PC-9 (cell line): ENCODE data around the gene TMEM59L. TPM values are rescaled to one million over a fixed set of nuclear protein-coding genes. Genes with fewer than 3 reads are reported as not detected.

Experiments
- BruUV-seq: library from RNA; stranded (reverse); fragments of 400-500 nt; replicated peaks from 2 replicates; lab custom pipeline; 2021; lab: Mats Ljungman, UMichigan
- CTCF ChIA-PET: fragments of 300-600 bp; sonication (Branson Sonifier 250); formaldehyde crosslinking; loops from one replicate; lab custom pipeline; 2022; ENCODE audit warnings: antibody characterized with exemption; lab: Charles Lee
- POLR2A ChIA-PET: fragments of 300-600 bp; sonication (Branson Sonifier 250); formaldehyde crosslinking; loops from one replicate; lab custom pipeline; 2022; ENCODE audit warnings: antibody characterized with exemption; ENCODE audit not compliant: unreplicated experiment; lab: Charles Lee
- DNase-seq, 2 experiments: peaks; one replicate each; pipeline versions ENCODE4 v3.0.0 to v3.0.0-alpha.2; 2015 to 2022; ENCODE audit warnings: mixed read lengths in 1 of 2
- H2AFZ ChIP-seq: fragments of 200-600 bp; sonication (generic); 2 replicates; pipeline ENCODE4 v1.8.1; 2017; ENCODE audit warnings: antibody characterized with exemption
- H3F3A ChIP-seq: fragments of 200-600 bp; sonication (generic); 2 replicates; pipeline ENCODE4 v1.8.1; 2017; ENCODE audit warnings: antibody characterized with exemption, mild to moderate bottlenecking, low read depth; ENCODE audit not compliant: insufficient read depth
- H3K27ac ChIP-seq: fragments of 200-600 bp; sonication (generic); 2 replicates; pipeline ENCODE4 v1.6.1; 2016; ENCODE audit warnings: mixed run types
- H3K27me3 ChIP-seq: fragments of 200-600 bp; sonication (generic); 2 replicates; pipeline ENCODE4 v1.6.1; 2016; ENCODE audit warnings: low read depth, mixed run types; ENCODE audit not compliant: insufficient read depth
- H3K36me3 ChIP-seq: fragments of 200-600 bp; sonication (generic); 2 replicates; pipeline ENCODE4 v1.6.1; 2016; ENCODE audit warnings: low read depth, mixed run types
- H3K4me1 ChIP-seq: fragments of 200-600 bp; sonication (generic); replicated peaks from 2 replicates; pipeline ENCODE4 v1.6.1; 2016; ENCODE audit warnings: mixed run types; ENCODE audit not compliant: insufficient read depth
- H3K4me2 ChIP-seq: fragments of 200-600 bp; sonication (generic); 2 replicates; pipeline ENCODE4 v1.6.1; 2017; ENCODE audit warnings: mixed run types
- H3K4me3 ChIP-seq: fragments of 200-600 bp; sonication (generic); 2 replicates; pipeline ENCODE4 v1.6.1; 2016; ENCODE audit warnings: mixed run types
- H3K79me2 ChIP-seq: fragments of 200-600 bp; sonication (generic); 2 replicates; pipeline ENCODE4 v1.6.1; 2017; ENCODE audit warnings: low read depth, mixed run types
- H3K9me2 ChIP-seq: fragments of 200-600 bp; sonication (generic); 2 replicates; pipeline ENCODE4 v1.8.1; 2017; ENCODE audit warnings: mild to moderate bottlenecking; ENCODE audit not compliant: insufficient read depth
- H3K9me3 ChIP-seq: fragments of 200-600 bp; sonication (generic); 2 replicates; pipeline ENCODE4 v1.8.1; 2016; ENCODE audit warnings: low read depth; ENCODE audit not compliant: insufficient read depth
- H4K20me1 ChIP-seq: fragments of 200-600 bp; sonication (generic); 2 replicates; pipeline ENCODE4 v1.8.1; 2017; ENCODE audit not compliant: insufficient read depth
- CTCF ChIP-seq: fragments of 200-600 bp; sonication (generic); conservative IDR thresholded peaks from 2 replicates; pipeline ENCODE4 v1.6.1; 2017; ENCODE audit warnings: mixed run types, antibody characterized with exemption, mild to moderate bottlenecking, moderate library complexity
- EZH2 ChIP-seq: fragments of 200-600 bp; sonication (generic); IDR thresholded peaks from 2 replicates; pipeline ENCODE4 v1.8.0; 2017; ENCODE audit warnings: antibody characterized with exemption, low read depth
- intact Hi-C: fragments of 100-400 bp; cut with micrococcal nuclease; formaldehyde crosslinking; loops from one replicate; pipeline ENCODE4 v1.10.0; 2022; ENCODE audit not compliant: unreplicated experiment
- total RNA-seq: library from RNA; stranded (reverse); gene quantifications from 2 replicates; pipeline ENCODE4 v1.2.3, GENCODE V29; 2021

The TMEM59L gene
- total RNA-seq, 1 experiment from 2014 or later = 0.65 TPM

GRCh38 chr19:18604820-18605159 is 7.9 kb upstream of the TMEM59L start:
- H3K27me3 ChIP-seq = peaks cover 45% of the 10 kb centered on the region
- TF ChIP-seq CTCF = no peak
- TF ChIP-seq EZH2 = no peak
- CTCF ChIA-PET = no interaction called here

GRCh38 chr19:18605196-18605545 is 7.5 kb upstream of the TMEM59L start:
- no peak overlapping the region for H3K27ac ChIP-seq
- H3K36me3 ChIP-seq = no peaks in the 10 kb centered on the region
- no TSS peak for BruUV-seq
- no peak overlapping the region for H2AFZ ChIP-seq
- CTCF ChIA-PET = no interaction called here
- H4K20me1 ChIP-seq = no peaks in the 10 kb centered on the region
- peaks cover 14% of the 10 kb centered on the region for H3K4me1 ChIP-seq
- no peak overlapping the region for H3K4me2 ChIP-seq
- no peaks in the 10 kb centered on the region for H3K9me2 ChIP-seq
- H3K4me3 ChIP-seq = no peak overlapping the region
- intact Hi-C loops = loop anchor here (10.0 kb wide), 1 partner anchor 160 kb away; no protein-coding TSS in a partner anchor
- H3K79me2 ChIP-seq = no peaks in the 10 kb centered on the region
- POLR2A ChIA-PET = no interaction called here
- H3K27me3 ChIP-seq = peaks cover 49% of the 10 kb centered on the region
- no peak for TF ChIP-seq EZH2
- TF ChIP-seq CTCF = no peak
- H3K9me3 ChIP-seq = no peaks in the 10 kb centered on the region
- H3F3A ChIP-seq = peaks cover 55% of the 10 kb centered on the region; the same call in 1 of the 2 replicates
- no peak for DNase-seq

More at GRCh38 chr19:18604820-18605159, 7.9 kb upstream of the TMEM59L start:
- no peaks in the 10 kb centered on the region for H3K79me2 ChIP-seq
- no peak overlapping the region for H3K4me3 ChIP-seq
- H3K9me2 ChIP-seq = no peaks in the 10 kb centered on the region
- no peaks in the 10 kb centered on the region for H4K20me1 ChIP-seq
- no peak for DNase-seq
- H3K4me1 ChIP-seq = peaks cover 10% of the 10 kb centered on the region
- H3F3A ChIP-seq = peaks cover 51% of the 10 kb centered on the region; the same call in 1 of the 2 replicates
- POLR2A ChIA-PET = no interaction called here
- intact Hi-C loops = loop anchor here (10.0 kb wide), 1 partner anchor 160 kb away; no protein-coding TSS in a partner anchor
- no peak overlapping the region for H2AFZ ChIP-seq
- no TSS peak for BruUV-seq
- H3K4me2 ChIP-seq = no peak overlapping the region
- H3K9me3 ChIP-seq = no peaks in the 10 kb centered on the region
- H3K27ac ChIP-seq = no peak overlapping the region
- no peaks in the 10 kb centered on the region for H3K36me3 ChIP-seq

DNA sequence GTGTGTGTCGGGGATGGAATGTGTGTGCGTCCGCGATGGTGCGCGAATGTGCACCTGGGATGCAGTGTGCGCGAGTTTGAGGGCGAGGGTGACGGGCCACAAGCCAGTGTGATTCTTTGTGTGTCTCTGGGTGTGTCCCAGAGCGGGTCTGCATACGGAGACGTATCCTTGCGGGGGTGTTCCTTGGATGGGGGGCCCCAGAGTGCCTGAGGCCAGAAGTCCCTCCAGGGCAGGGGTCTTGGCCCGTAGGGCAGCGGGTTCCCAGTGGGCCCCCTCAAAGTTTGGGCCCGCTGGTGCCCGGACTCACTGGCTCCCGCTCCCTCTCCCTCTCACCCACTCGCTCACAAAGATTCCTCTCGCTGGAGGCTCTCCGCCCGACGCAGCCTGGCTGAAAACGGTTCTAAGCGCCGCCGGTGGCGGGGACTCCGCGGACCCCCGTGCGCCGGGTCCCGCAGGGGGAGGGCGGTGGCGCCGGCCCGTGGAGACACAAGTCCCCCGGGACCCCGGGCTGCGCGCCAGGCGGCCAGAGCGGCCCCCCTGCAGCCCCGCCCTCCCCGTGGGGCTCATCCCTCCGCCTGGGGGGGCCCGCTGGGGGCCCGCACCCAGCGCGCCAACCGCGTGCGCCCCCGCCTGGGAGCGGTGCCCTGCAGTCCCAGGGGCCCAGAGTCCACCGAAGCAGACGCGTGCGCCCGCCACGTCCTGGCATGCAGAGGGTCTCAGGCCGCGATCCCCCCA is 7.0 kb upstream of the TMEM59L start:
- H3K36me3 ChIP-seq = no peaks in the 10 kb centered on the region
- CTCF ChIA-PET = no interaction called here
- no peak for DNase-seq
- H3K4me1 ChIP-seq = peaks cover 19% of the 10 kb centered on the region
- peaks cover 54% of the 10 kb centered on the region for H3K27me3 ChIP-seq
- TF ChIP-seq CTCF (no peak), EZH2 (no peak)
- H3K9me3 ChIP-seq = no peaks in the 10 kb centered on the region
- peak overlapping the region; percentile 31; the same call in 1 of the 2 replicates for H3K4me2 ChIP-seq
- no peaks in the 10 kb centered on the region for H3K9me2 ChIP-seq
- H3F3A ChIP-seq = peaks cover 55% of the 10 kb centered on the region; the same call in 1 of the 2 replicates
- no peak overlapping the region for H3K4me3 ChIP-seq
- POLR2A ChIA-PET = interaction anchor here (0.5 kb wide), 1 partner anchor 126 kb away, joined by 19 read pairs; no protein-coding TSS in a partner anchor
- BruUV-seq = no TSS peak
- H3K27ac ChIP-seq = no peak overlapping the region
- H2AFZ ChIP-seq = no peak overlapping the region
- intact Hi-C loops = loop anchor here (10.0 kb wide), 1 partner anchor 159 kb away; no protein-coding TSS in a partner anchor
- H4K20me1 ChIP-seq = no peaks in the 10 kb centered on the region
- H3K79me2 ChIP-seq = no peaks in the 10 kb centered on the region
